Right lobe of liver (tissue), 4 donors: ENCODE results near the gene TENM3.

Experiments used
- CTCF ChIP-seq, 4 donors: fragments of 200-600 bp in 3 of 4; fragments of 450-650 bp in 1 of 4; IDR thresholded peaks; one replicate each; pipeline versions ENCODE4 v1.5.1 to v1.8.0; 2016 to 2022; ENCODE audit warnings: antibody characterized with exemption in 4 of 4, mild to moderate bottlenecking in 2 of 4
- POLR2A ChIP-seq: fragments of 450-650 bp; IDR thresholded peaks from one replicate; pipeline ENCODE4 v1.6.1; 2017; ENCODE audit warnings: antibody characterized with exemption, mild to moderate bottlenecking
- donor health status: DM: no; HTN: no; CAD: no.
- donor health status: DM: no; HTN: no; CAD: no.
- donor health status: DM: no; HTN: yes; CAD: no.

GRCh38 chr4:182212211-182212761, 30.9 kb upstream of the TENM3 start:
- TF ChIP-seq CTCF (IDR thresholded peaks at IDR 0.05) (no peak), POLR2A (no peak)
